Astrocyte (in vitro differentiated cells and primary cell): ENCODE results near the gene ATP10A.
"Not testable (repeated sequence)": the region's sequence is repeated elsewhere in the genome, so short reads cannot be mapped to it uniquely, and the experiment has no call there.

Experiments
- CTCF ChIP-seq: IDR thresholded peaks from 2 replicates; pipeline ENCODE4 v1.5.1; 2011; ENCODE audit warnings: low read depth, mild to moderate bottlenecking, inconsistent platforms, low read length, moderate library complexity; ENCODE audit not compliant: insufficient read depth
- EZH2 ChIP-seq: IDR thresholded peaks from 2 replicates; pipeline ENCODE4 v1.6.1; 2012; ENCODE audit warnings: mild to moderate bottlenecking, low read length, inconsistent platforms; ENCODE audit not compliant: insufficient read depth

- not testable (repeated sequence) for TF ChIP-seq CTCF, EZH2
Measured at GRCh38 chr15:25758612-25759011, 104.5 kb downstream of the ATP10A start.
